Small intestine (tissue), 7 donors: ENCODE results near the gene EMCN. TPM values are rescaled to one million over a fixed set of nuclear protein-coding genes. Genes with fewer than 3 reads are reported as not detected.

ENCODE experiments used
- DNase-seq, 2 donors: peaks; one replicate each; pipeline versions ENCODE4 v3.0.0 to v3.0.0-alpha.2; 2013
- FAIRE-seq: peaks from 2 replicates; lab custom pipeline; 2012; peaks lifted over from hg19 to GRCh38; lab: Jason Lieb, UNC
- H3K27ac ChIP-seq, 3 donors: one replicate each; pipeline ENCODE4 v1.5.1; 2013; ENCODE audit warnings: low read length in 2 of 3, mild to moderate bottlenecking in 2 of 3, control low read depth in 1 of 3, inconsistent platforms in 1 of 3, low read depth in 1 of 3, moderate library complexity in 1 of 3
- H3K27me3 ChIP-seq, 3 donors: one replicate each; pipeline ENCODE4 v1.6.1; 2013; ENCODE audit warnings: low read length in 3 of 3, inconsistent platforms in 1 of 3; ENCODE audit not compliant: control insufficient read depth in 3 of 3, insufficient read depth in 3 of 3
- H3K36me3 ChIP-seq, 3 donors: one replicate each; pipeline ENCODE4 v1.6.1; 2013; ENCODE audit warnings: low read length in 3 of 3, inconsistent platforms in 1 of 3, low read depth in 1 of 3, mild to moderate bottlenecking in 1 of 3, moderate library complexity in 1 of 3; ENCODE audit not compliant: control insufficient read depth in 3 of 3, insufficient read depth in 2 of 3
- H3K4me1 ChIP-seq, 3 donors: one replicate each; pipeline ENCODE4 v1.6.1; 2013; ENCODE audit warnings: low read length in 2 of 3, inconsistent platforms in 1 of 3, low read depth in 1 of 3, mild to moderate bottlenecking in 1 of 3, moderate library complexity in 1 of 3; ENCODE audit not compliant: control insufficient read depth in 3 of 3, insufficient read depth in 2 of 3
- H3K4me3 ChIP-seq, 3 donors: one replicate each; pipeline ENCODE4 v1.5.1; 2013; ENCODE audit warnings: low read length in 3 of 3, control low read depth in 1 of 3, inconsistent platforms in 1 of 3, low read depth in 1 of 3, mild to moderate bottlenecking in 1 of 3, moderate library complexity in 1 of 3
- H3K9me3 ChIP-seq, 2 donors: one replicate each; pipeline ENCODE4 v1.6.1; 2013; ENCODE audit warnings: low read depth in 1 of 2, low read length in 1 of 2; ENCODE audit not compliant: control insufficient read depth in 2 of 2, insufficient read depth in 1 of 2
- WGBS, 3 donors: extraction: QIAGEN DNeasy Blood & Tissue Kit; methylation state at CpG; one replicate each; pipeline ENCODE4 v1.1.7; 2013; 5-methylcytosine and 5-hydroxymethylcytosine counted together
- polyA plus RNA-seq, 4 donors: library from polyadenylated mRNA; stranded (reverse) in 3 of 4; unstranded in 1 of 4; fragments of 200-250 nt in 3 of 4; fragments of 120-200 nt in 1 of 4; gene quantifications; one replicate each; pipeline versions ENCODE4 v1.2.1 to v1.2.3, GENCODE V29; 2013
- donor health status: healthy with polysubstance abuse.
- donor health status: control.
- donor health status: control.
- donor health status: Bipolar disorder and iron deficiency.
- donor health status: healthy.

EMCN gene
- polyA plus RNA-seq, 4 donors = 0.22 to 7.0 (median 3.2) TPM

DNA sequence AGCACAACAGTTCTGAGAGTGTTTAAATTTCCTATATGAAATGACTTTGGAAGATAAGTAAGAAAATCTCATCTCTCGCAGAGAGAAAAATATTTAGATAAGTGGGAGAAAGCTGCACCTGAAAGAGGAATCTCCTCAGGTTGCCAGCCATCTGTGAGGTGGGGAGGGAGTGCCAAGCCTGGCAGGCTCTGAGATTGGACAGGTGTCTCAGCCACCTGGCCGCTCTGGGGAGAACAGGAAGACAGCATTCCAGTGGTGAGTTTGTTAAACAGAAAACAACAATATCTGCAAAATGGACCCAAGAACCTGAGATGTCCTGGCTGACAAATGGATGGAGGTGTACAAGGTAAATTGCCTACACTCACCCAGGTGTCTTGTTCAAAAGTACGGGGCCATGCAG lies 31.3 kb downstream of the EMCN start:
- FAIRE-seq = no peak
- no peak for DNase-seq
- no peak overlapping the region for H3K27ac ChIP-seq
- H3K4me1 ChIP-seq = no peaks in the 10 kb centered on the region
- no peaks in the 10 kb centered on the region for H3K27me3 ChIP-seq
- no peaks in the 10 kb centered on the region for H3K36me3 ChIP-seq
- peaks cover 1% of the 10 kb centered on the region in 2 donors for H3K9me3 ChIP-seq
- no peak overlapping the region for H3K4me3 ChIP-seq
- 51 to 88% (median 62%) methylated on average over 3 of the region's 3 CpGs for WGBS, 3 donors

DNA sequence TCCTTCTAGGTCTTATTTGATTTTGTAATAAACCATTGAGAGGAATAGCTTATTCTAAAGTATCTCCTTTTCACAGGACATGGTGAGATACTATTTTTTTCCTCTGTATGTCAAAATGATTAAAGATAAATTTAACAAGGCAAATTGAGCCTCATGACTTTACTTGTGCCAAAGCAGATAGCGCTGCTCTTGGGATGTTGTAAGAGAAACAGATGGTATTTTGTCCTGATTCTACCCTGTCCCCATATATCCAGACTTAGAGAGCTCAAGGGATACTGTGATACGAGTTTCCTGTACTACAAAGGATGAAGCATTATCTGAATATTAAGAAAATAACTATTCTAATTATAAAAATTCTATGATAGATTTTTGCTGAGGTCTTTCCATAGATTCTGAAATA lies 34.0 kb downstream of the EMCN start:
- Histone ChIP-seq H3K9me3 (no peaks in the 10 kb centered on the region), H3K27me3 (no peaks in the 10 kb centered on the region), H3K36me3 (no peaks in the 10 kb centered on the region), H3K4me3 (no peak overlapping the region), H3K4me1 (no peaks in the 10 kb centered on the region), H3K27ac (no peak overlapping the region)
- DNase-seq (no peak), FAIRE-seq (no peak)
- 71 to 82% (median 79%) methylated on average over 2 of the region's 2 CpGs for WGBS, 3 donors

DNA sequence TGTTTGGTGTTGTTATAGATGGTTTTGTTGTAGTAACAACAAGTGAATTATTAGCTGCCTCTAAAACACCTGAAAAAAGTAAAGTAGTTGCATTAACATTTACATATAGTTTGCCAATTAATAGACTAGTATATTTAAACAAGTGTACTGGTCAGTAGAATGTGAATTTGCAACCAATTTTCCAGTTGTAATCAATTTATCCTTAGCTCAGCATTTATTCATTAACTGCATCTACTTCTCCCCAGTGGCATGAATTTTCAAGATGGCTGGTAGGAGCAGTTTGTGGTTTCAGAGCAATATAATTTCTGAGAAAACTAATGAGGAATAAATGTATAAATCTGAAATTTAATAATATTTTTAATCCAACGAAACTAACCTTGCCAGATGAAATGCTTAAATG lies 37.9 kb downstream of the EMCN start:
- H3K27me3 ChIP-seq = no peaks in the 10 kb centered on the region
- H3K9me3 ChIP-seq = no peaks in the 10 kb centered on the region
- no peaks in the 10 kb centered on the region for H3K36me3 ChIP-seq
- DNase-seq (no peak), FAIRE-seq (no peak)
- no peak overlapping the region for H3K4me3 ChIP-seq
- H3K4me1 ChIP-seq = no peaks in the 10 kb centered on the region
- WGBS, 3 donors = 3 to 25% (median 18%) methylated on average over 1 of the region's 1 CpG
- no peak overlapping the region for H3K27ac ChIP-seq

DNA sequence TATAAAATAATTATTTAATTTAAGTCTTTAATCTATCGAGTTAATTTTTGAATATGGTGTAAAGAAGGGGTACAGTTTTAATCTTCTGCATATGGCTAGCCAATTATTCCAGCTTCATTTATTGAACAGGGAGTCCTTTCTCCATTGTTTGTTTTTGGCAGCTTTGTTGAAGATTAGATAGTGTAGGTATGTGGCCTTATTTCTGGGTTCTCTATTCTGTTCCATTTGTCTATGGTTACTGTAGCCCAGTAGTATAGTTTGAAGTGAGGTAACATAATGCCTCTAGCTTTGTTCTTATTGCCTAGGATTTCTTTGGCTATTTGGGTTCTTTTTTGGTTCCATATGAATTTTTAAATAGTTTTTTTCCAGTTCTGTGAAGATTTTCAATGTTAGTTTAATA lies 48.3 kb downstream of the EMCN start:
- no peak for FAIRE-seq

DNA sequence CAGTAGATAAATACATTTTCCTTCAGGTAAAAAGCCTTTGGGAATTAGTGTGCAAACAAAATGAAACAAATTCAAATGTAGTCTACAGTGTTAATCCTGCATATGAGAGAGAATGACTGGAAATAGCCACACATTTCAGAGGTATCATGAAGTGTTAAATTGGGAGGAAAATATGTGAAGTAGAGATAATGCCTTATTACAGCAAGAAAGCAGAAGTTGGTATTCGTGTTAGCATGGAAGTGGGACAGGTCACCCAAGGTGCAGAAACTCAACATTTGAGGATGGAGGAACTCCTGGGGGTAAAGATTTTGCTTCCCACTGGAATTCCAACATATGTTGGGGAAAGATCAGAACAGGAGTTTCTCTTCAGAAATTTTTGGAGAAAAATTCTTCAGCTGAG lies 51.3 kb downstream of the EMCN start:
- Histone ChIP-seq H3K27me3 (no peaks in the 10 kb centered on the region), H3K4me3 (no peak overlapping the region), H3K36me3 (no peaks in the 10 kb centered on the region), H3K27ac (no peak overlapping the region), H3K9me3 (no peaks in the 10 kb centered on the region), H3K4me1 (no peaks in the 10 kb centered on the region)
- no peak for DNase-seq
- no peak for FAIRE-seq
- WGBS, 3 donors = 71 to 89% (median 71%) methylated on average over 1 of the region's 1 CpG

More for the DNA sequence above, 48.3 kb downstream of the EMCN start:
- WGBS, 3 donors = 91 to 96% (median 92%) methylated on average over 1 of the region's 1 CpG
- Histone ChIP-seq H3K4me3 (no peak overlapping the region), H3K9me3 (no peaks in the 10 kb centered on the region), H3K27ac (no peak overlapping the region), H3K4me1 (no peaks in the 10 kb centered on the region), H3K36me3 (no peaks in the 10 kb centered on the region), H3K27me3 (no peaks in the 10 kb centered on the region)
- DNase-seq = no peak

DNA sequence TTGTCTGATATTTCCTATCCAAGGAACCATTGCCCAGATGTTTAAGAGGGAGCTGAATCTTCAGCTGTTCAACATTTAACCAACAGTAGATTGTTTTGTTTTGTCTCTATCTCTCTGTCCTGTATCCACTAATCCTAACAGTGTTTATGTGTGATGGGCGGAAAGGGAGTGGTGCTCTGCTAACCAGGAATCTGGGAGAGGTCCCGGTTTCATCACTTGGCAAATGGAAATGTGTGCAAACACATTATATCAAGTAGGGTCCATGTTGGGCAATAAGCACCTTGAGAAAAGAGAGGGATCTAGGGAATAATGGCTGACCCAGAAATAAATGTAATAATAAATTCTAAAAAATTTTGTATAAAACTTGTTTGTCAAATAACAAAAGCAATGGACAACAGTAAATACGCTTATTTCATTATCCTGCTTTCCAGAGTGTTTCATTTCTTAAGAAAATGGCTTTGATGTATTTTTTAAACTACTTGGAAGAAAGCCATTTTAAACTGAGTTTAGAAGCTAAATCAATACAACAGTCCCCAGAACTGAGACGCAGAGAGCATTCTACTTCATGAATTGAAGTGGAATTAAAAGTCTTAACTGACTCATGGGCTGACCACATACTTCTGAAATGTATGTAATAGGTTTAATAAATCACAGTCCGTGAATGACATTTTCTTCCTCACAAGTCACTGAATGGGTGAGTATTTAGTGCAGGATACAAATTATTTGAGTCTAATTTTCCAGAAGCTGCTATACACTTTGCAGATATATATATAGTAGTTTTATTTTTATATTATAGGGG lies 55.8 kb downstream of the EMCN start:
- DNase-seq (no peak), FAIRE-seq (no peak)
- Histone ChIP-seq H3K36me3 (no peaks in the 10 kb centered on the region), H3K27me3 (no peaks in the 10 kb centered on the region), H3K9me3 (no peaks in the 10 kb centered on the region), H3K4me1 (no peaks in the 10 kb centered on the region), H3K27ac (no peak overlapping the region), H3K4me3 (no peak overlapping the region)
- WGBS, 3 donors = 79 to 82% (median 81%) methylated on average over 5 of the region's 5 CpGs

DNA sequence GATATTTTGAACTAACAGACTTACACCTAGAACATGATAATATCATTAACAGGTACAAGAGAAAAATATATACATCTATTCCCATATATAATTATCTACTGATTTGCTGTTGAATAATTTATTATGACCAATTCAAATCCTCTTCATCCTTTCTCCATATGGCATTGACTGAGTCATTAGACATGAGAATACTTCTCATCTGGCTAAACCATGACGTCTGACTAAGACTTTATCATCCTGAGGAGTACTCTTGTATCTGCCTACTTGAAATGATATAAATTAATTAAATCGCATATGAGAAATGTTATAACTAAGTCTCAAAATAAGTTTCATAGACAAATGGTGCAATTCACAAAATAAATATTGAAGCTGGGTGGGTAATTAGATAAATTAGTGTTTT lies 67.4 kb downstream of the EMCN start:
- DNase-seq (no peak), FAIRE-seq (no peak)
- Histone ChIP-seq H3K36me3 (no peaks in the 10 kb centered on the region), H3K4me3 (no peak overlapping the region), H3K9me3 (no peaks in the 10 kb centered on the region), H3K27me3 (no peaks in the 10 kb centered on the region), H3K27ac (no peak overlapping the region), H3K4me1 (no peaks in the 10 kb centered on the region)
- WGBS, 3 donors = 78 to 80% (median 79%) methylated on average over 2 of the region's 2 CpGs

DNA sequence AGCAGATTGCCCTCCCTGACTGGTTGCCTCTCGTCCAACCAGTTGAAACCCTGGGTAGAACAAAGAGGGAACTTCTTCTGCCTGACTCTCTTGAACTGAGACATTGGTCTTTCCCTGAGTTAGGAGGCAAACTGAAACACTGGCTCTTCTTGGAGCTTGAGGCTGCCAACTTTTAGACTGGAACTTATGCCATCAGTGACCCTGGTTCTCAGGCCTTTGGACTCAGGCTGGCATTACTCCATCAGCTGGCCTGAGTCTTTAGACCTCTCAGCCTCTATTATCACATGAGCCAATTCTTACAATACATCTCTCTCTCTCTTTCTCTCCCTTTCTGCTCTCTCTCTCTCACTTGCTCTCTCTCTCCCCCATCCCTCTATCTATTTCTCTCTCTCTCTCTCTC lies 86.4 kb downstream of the EMCN start:
- Histone ChIP-seq H3K4me1 (no peaks in the 10 kb centered on the region), H3K27ac (no peak overlapping the region), H3K4me3 (no peak overlapping the region), H3K27me3 (no peaks in the 10 kb centered on the region), H3K36me3 (no peaks in the 10 kb centered on the region), H3K9me3 (peaks cover 0 to 2% of the 10 kb centered on the region in 2 donors)
- 67 to 89% (median 81%) methylated on average over 1 of the region's 1 CpG for WGBS, 3 donors
- FAIRE-seq (no peak), DNase-seq (no peak)

DNA sequence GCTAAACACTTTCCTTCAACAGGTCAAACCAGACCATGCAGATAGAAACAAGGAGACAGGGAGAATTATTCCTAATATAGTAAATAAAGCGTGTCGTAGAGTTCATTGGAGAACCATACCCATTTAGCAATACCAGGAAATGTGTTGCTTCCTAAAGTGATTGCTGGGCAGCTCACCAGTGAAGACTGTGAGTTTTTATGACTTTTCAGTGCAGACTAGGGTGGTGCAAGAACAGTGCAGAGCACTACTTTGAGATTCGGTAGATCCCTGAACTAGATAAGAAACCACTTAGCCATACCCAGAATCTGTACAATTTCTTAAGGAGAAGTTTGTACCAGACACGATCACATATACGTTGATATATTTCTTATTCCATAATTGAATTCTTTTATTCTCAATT lies 87.4 kb downstream of the EMCN start:
- FAIRE-seq (no peak), DNase-seq (no peak)
- peaks cover 0 to 2% of the 10 kb centered on the region in 2 donors for H3K9me3 ChIP-seq
- WGBS, 3 donors = 65 to 73% (median 73%) methylated on average over 5 of the region's 5 CpGs
- H3K27me3 ChIP-seq = no peaks in the 10 kb centered on the region
- H3K4me1 ChIP-seq = no peaks in the 10 kb centered on the region
- no peak overlapping the region for H3K4me3 ChIP-seq
- no peaks in the 10 kb centered on the region for H3K36me3 ChIP-seq
- no peak overlapping the region for H3K27ac ChIP-seq
